ENCODE data around the gene CEBPB. TPM values are rescaled to one million over a fixed set of nuclear protein-coding genes. Genes with fewer than 3 reads are reported as not detected.
A peak's percentile ranks its signal among the peaks of the same experiment; 100 is the strongest.

CEBPB gene
- total and polyA plus RNA-seq, 2 donors from 2014 or later, result 33.6 to 81.4 TPM

GRCh38 chr20:50213531-50214106, 23.0 kb downstream of the CEBPB start:
- FAIRE-seq (no peak), DNase-seq (peak in 1 of 5 donors; percentile 25)
- no peaks in the 10 kb centered on the region for H3K9me3 ChIP-seq (ENCODE audit: control insufficient read depth in 2 of 3, insufficient read depth in 1 of 3, low read length in 3 of 3)
- no peaks in the 10 kb centered on the region for H3K27me3 ChIP-seq (ENCODE audit: control insufficient read depth, insufficient read depth, low read length)
- no peak overlapping the region for H3K4me3 ChIP-seq (ENCODE audit: low read length in 3 of 3)
- H3K27ac ChIP-seq (ENCODE audit: low read depth in 2 of 2, low read length in 2 of 2), result no peak overlapping the region
- intact Hi-C loops (cut with DNase I), result no loop called here
- H3K36me3 ChIP-seq (ENCODE audit: control insufficient read depth in 2 of 3, insufficient read depth in 3 of 3, low read length in 3 of 3), result no peaks in the 10 kb centered on the region
- no peaks in the 10 kb centered on the region for H3K4me1 ChIP-seq (ENCODE audit: control insufficient read depth in 2 of 3, insufficient read depth in 2 of 3, low read depth in 1 of 3, low read length in 3 of 3)
- no peak overlapping the region for H3K9ac ChIP-seq (ENCODE audit: low read length in 3 of 3)
- TF ChIP-seq, protein P1, sequence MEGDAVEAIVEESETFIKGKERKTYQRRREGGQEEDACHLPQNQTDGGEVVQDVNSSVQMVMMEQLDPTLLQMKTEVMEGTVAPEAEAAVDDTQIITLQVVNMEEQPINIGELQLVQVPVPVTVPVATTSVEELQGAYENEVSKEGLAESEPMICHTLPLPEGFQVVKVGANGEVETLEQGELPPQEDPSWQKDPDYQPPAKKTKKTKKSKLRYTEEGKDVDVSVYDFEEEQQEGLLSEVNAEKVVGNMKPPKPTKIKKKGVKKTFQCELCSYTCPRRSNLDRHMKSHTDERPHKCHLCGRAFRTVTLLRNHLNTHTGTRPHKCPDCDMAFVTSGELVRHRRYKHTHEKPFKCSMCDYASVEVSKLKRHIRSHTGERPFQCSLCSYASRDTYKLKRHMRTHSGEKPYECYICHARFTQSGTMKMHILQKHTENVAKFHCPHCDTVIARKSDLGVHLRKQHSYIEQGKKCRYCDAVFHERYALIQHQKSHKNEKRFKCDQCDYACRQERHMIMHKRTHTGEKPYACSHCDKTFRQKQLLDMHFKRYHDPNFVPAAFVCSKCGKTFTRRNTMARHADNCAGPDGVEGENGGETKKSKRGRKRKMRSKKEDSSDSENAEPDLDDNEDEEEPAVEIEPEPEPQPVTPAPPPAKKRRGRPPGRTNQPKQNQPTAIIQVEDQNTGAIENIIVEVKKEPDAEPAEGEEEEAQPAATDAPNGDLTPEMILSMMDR (IDR thresholded peaks at IDR 0.05; ENCODE audit: borderline replicate concordance, extremely low read depth, insufficient read depth), result no peak

GRCh38 chr20:50214226-50215024, 23.8 kb downstream of the CEBPB start:
- peak in 1 of 5 donors; percentile 58 for DNase-seq
- intact Hi-C loops (cut with DNase I), result no loop called here
- TF ChIP-seq, protein P1 (IDR thresholded peaks at IDR 0.05; ENCODE audit: borderline replicate concordance, extremely low read depth, insufficient read depth), result no peak
- H3K9ac ChIP-seq (ENCODE audit: low read length in 3 of 3), result no peak overlapping the region
- no peaks in the 10 kb centered on the region for H3K27me3 ChIP-seq (ENCODE audit: control insufficient read depth, insufficient read depth, low read length)
- H3K9me3 ChIP-seq (ENCODE audit: control insufficient read depth in 2 of 3, insufficient read depth in 1 of 3, low read length in 3 of 3), result no peaks in the 10 kb centered on the region
- H3K36me3 ChIP-seq (ENCODE audit: control insufficient read depth in 2 of 3, insufficient read depth in 3 of 3, low read length in 3 of 3), result no peaks in the 10 kb centered on the region
- H3K4me1 ChIP-seq (ENCODE audit: control insufficient read depth in 2 of 3, insufficient read depth in 2 of 3, low read depth in 1 of 3, low read length in 3 of 3), result no peaks in the 10 kb centered on the region
- H3K27ac ChIP-seq (ENCODE audit: low read depth in 2 of 2, low read length in 2 of 2), result no peak overlapping the region
- no peak for FAIRE-seq
- no peak overlapping the region for H3K4me3 ChIP-seq (ENCODE audit: low read length in 3 of 3)

DNA sequence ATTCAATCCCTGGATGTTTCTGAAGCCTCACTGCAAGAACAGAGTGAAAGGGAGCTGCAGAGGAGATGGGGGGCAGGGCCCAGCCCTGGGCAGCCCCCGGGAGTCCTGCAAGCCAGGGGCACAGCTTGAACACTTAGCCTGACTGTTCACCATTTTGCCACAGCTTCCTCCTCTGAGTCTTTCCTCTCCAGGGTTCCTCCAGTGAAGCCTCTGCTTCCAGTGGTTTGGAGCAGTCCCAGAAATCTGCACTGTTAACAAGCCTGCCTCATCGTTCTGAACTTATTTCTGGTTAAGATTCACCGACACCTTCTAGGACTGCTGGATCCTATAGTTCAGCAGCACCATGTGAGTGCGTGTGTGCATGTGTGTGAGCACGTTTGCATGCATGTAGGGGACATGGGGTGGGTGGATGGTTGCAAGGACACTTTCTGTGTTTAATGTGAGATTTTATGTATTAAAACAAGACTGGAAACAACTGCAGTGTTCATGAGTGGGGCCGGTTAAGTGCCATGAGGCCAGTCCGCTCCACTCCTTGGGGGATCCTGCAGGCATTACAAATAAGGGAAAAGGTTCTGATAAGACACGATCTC, 24.6 kb downstream of the CEBPB start:
- Histone ChIP-seq H3K4me3 (ENCODE audit: low read length in 3 of 3) (no peak overlapping the region), H3K9ac (ENCODE audit: low read length in 3 of 3) (no peak overlapping the region), H3K4me1 (ENCODE audit: control insufficient read depth in 2 of 3, insufficient read depth in 2 of 3, low read depth in 1 of 3, low read length in 3 of 3) (no peaks in the 10 kb centered on the region), H3K27ac (ENCODE audit: low read depth in 2 of 2, low read length in 2 of 2) (no peak overlapping the region), H3K36me3 (ENCODE audit: control insufficient read depth in 2 of 3, insufficient read depth in 3 of 3, low read length in 3 of 3) (no peaks in the 10 kb centered on the region), H3K27me3 (ENCODE audit: control insufficient read depth, insufficient read depth, low read length) (no peaks in the 10 kb centered on the region), H3K9me3 (ENCODE audit: control insufficient read depth in 2 of 3, insufficient read depth in 1 of 3, low read length in 3 of 3) (no peaks in the 10 kb centered on the region)
- intact Hi-C loops (cut with DNase I), result no loop called here
- TF ChIP-seq, protein P1 (IDR thresholded peaks at IDR 0.05; ENCODE audit: borderline replicate concordance, extremely low read depth, insufficient read depth), result no peak
- FAIRE-seq, result no peak
- DNase-seq, result no peak
